WTC11 (cell line): ENCODE data around the gene AK8. TPM values are rescaled to one million over a fixed set of nuclear protein-coding genes. Genes with fewer than 3 reads are reported as not detected.
"Not testable (repeated sequence)": the region's sequence is repeated elsewhere in the genome, so short reads cannot be mapped to it uniquely, and the experiment has no call there.

Experiments
- ATAC-seq: fragments of 200-7000 bp; cut with Tn5 transposase; 2 replicates; pipeline ENCODE4 v1.10.0; 2021; ENCODE audit warnings: mild to moderate bottlenecking, moderate library complexity
- CTCF ChIA-PET: fragments of 300-600 bp; sonication (Branson Sonifier 250); formaldehyde crosslinking; loops from one replicate; lab custom pipeline; 2021; ENCODE audit warnings: antibody characterized with exemption; lab: Charles Lee
- POLR2A ChIA-PET: fragments of 350-600 bp; sonication (Branson Sonifier 250); formaldehyde crosslinking; loops from one replicate; lab custom pipeline; 2021; ENCODE audit warnings: antibody characterized with exemption; lab: Charles Lee
- DNase-seq: peaks from one replicate; pipeline ENCODE4 v3.0.0; 2021; ENCODE audit warnings: low spot score
- H3K27ac Mint-ChIP-seq: 2 replicates; pipeline ENCODE4 v1.8.0; 2021; ENCODE audit warnings: mixed read lengths
- H3K27me3 Mint-ChIP-seq: 2 replicates; pipeline ENCODE4 v1.8.0; 2021; ENCODE audit warnings: low read depth, mild to moderate bottlenecking, moderate library complexity, mixed read lengths
- H3K36me3 Mint-ChIP-seq: 2 replicates; pipeline ENCODE4 v1.8.0; 2021; ENCODE audit warnings: mixed read lengths
- H3K4me1 Mint-ChIP-seq: 2 replicates; pipeline ENCODE4 v1.8.0; 2022; ENCODE audit warnings: mixed read lengths
- H3K4me3 Mint-ChIP-seq: 2 replicates; pipeline ENCODE4 v1.8.0; 2021; ENCODE audit warnings: mild to moderate bottlenecking, moderate library complexity, mixed read lengths
- H3K9me3 Mint-ChIP-seq: 2 replicates; pipeline ENCODE4 v1.8.0; 2021; ENCODE audit warnings: mixed read lengths
- ATF1 ChIP-seq: sonication (generic); formaldehyde crosslinking; IDR thresholded peaks from 2 replicates; pipeline ENCODE4 v1.8.1; 2023; ENCODE audit warnings: mild to moderate bottlenecking, moderate library complexity, missing genetic modification reagents
- EMX1 ChIP-seq: fragments of 250-450 bp; sonication (Bioruptor Pico); IDR thresholded peaks from 2 replicates; pipeline ENCODE4 v1.8.0; 2021; ENCODE audit warnings: mild to moderate bottlenecking
- ETV6 ChIP-seq: sonication (generic); formaldehyde crosslinking; IDR thresholded peaks from 2 replicates; pipeline ENCODE4 v1.8.1; 2022; ENCODE audit warnings: mild to moderate bottlenecking, missing genetic modification reagents
- FOXJ3 ChIP-seq: sonication (generic); formaldehyde crosslinking; IDR thresholded peaks from 2 replicates; pipeline ENCODE4 v1.9.0; 2021; ENCODE audit warnings: missing genetic modification reagents, mild to moderate bottlenecking, borderline replicate concordance
- FOXK1 ChIP-seq: sonication (generic); formaldehyde crosslinking; IDR thresholded peaks from 2 replicates; pipeline ENCODE4 v1.8.0; 2022; ENCODE audit warnings: mild to moderate bottlenecking, moderate library complexity, missing genetic modification reagents
- GRHL2 ChIP-seq: fragments of 250-450 bp; sonication (Bioruptor Pico); IDR thresholded peaks from 2 replicates; pipeline ENCODE4 v1.8.0; 2022; ENCODE audit warnings: mild to moderate bottlenecking, moderate library complexity; ENCODE audit not compliant: insufficient replicate concordance, severe bottlenecking
- GTF2I ChIP-seq: fragments of 250-450 bp; sonication (Bioruptor Pico); conservative IDR thresholded peaks from 2 replicates; pipeline ENCODE4 v1.4.0; 2021; ENCODE audit warnings: mild to moderate bottlenecking
- MXD4 ChIP-seq: fragments of 250-450 bp; sonication (Bioruptor Pico); IDR thresholded peaks from 2 replicates; pipeline ENCODE4 v1.8.0; 2021; ENCODE audit warnings: mild to moderate bottlenecking, moderate library complexity, borderline replicate concordance
- NR1H2 ChIP-seq: sonication (generic); formaldehyde crosslinking; IDR thresholded peaks from 2 replicates; pipeline ENCODE4 v1.9.0; 2021; ENCODE audit warnings: mild to moderate bottlenecking, moderate library complexity, missing genetic modification reagents
- OVOL2 ChIP-seq: fragments of 250-450 bp; sonication (Bioruptor Pico); IDR thresholded peaks from 2 replicates; pipeline ENCODE4 v1.9.0; 2021; ENCODE audit warnings: mild to moderate bottlenecking, borderline replicate concordance
- PRRX2 ChIP-seq: fragments of 250-450 bp; sonication (Bioruptor Pico); IDR thresholded peaks from 2 replicates; pipeline ENCODE4 v1.8.0; 2021; ENCODE audit warnings: mild to moderate bottlenecking
- SP1 ChIP-seq: sonication (generic); formaldehyde crosslinking; conservative IDR thresholded peaks from 2 replicates; pipeline ENCODE4 v1.8.1; 2022; ENCODE audit warnings: missing genetic modification reagents
- ZMAT4 ChIP-seq: fragments of 250-450 bp; sonication (Bioruptor Pico); IDR thresholded peaks from 2 replicates; pipeline ENCODE4 v1.9.0; 2021; ENCODE audit warnings: mild to moderate bottlenecking
- ZNF219 ChIP-seq: sonication (generic); formaldehyde crosslinking; IDR thresholded peaks from 2 replicates; pipeline ENCODE4 v1.8.0; 2023; ENCODE audit warnings: missing genetic modification reagents, mild to moderate bottlenecking, borderline replicate concordance
- ZNF671 ChIP-seq: fragments of 250-450 bp; sonication (Bioruptor Pico); IDR thresholded peaks from 2 replicates; pipeline ENCODE4 v1.8.0; 2021; ENCODE audit warnings: mild to moderate bottlenecking
- total RNA-seq: library from RNA; stranded (reverse); gene quantifications from 3 replicates; pipeline ENCODE4 v1.2.3, GENCODE V29; 2021
- TF ChIP-seq, protein P1 (sequence below): fragments of 250-450 bp; sonication (Bioruptor Pico); conservative IDR thresholded peaks from 2 replicates; pipeline ENCODE4 v1.9.0; 2021; ENCODE audit warnings: mild to moderate bottlenecking
- TF ChIP-seq, protein P2 (sequence below): sonication (generic); formaldehyde crosslinking; IDR thresholded peaks from 2 replicates; pipeline ENCODE4 v1.8.1; 2022; ENCODE audit warnings: low read depth, missing genetic modification reagents, borderline replicate concordance

The AK8 gene
- total RNA-seq, 1 experiment from 2014 or later = 0.48 TPM

- TF ChIP-seq, protein P1, sequence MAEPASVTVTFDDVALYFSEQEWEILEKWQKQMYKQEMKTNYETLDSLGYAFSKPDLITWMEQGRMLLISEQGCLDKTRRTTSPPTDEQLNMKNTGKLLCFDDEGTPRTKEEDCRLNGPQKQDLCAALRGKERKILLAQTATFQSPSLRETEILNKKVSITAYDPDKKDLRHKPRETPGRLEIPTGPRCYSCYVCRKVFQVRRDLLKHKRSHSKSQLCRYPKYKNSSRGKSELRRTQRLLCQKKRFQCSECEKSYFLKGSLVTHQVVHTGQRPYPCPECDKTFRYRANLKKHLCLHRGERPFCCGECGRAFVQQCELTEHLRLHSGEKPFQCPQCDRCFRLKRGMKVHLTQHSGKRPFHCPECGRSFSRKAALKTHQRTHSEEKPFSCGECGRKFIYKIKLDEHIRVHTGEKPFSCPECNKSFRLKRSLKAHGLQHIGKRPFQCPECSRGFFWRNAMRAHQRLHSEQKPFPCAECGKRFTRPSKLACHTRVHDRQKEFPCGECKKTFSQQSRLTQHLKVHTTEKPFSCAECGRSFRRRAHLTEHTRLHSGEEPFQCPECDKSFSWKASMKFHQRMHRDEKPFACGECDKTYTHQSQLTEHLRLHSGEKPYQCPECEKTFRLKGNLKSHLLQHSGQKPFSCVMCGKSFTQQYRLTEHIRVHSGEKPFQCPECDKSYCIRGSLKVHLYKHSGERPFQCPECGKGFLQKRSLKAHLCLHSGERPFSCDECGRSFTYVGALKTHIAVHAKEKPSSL = no peak
- no peak for TF ChIP-seq ZMAT4 (CRISPR knock-in tag)
- TF ChIP-seq FOXJ3 (CRISPR knock-in tag) = no peak
These were observed 156.4 kb downstream of the AK8 start (continued) for GRCh38 chr9:132721661-132722060.

DNA sequence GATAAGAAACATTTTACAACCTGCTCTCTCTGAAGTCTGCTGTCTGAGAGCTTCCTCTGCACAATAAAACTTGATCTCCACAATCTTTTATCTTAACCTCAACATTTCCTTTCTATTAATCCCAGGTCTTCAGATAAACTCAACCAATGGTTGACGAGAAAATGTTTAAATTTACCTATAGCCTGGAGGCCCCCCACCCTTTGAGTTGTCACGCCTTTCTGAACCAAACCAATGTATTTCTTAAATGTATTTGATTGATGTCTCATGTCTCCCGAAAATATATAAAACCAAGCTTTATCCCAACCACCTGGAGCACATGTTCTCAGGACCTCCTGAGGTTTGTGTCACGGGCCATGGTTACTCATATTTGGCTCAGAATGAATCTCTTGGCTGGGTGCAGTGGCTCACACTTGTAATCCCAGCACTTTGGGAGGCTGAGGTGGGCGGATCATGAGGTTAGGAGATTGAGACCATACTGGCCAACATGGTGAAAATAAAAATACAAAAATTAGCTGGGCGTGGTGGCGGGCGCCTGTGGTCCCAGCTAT is 159.6 kb downstream of the AK8 start:
- POLR2A ChIA-PET, CTCF ChIA-PET, H3K4me1 Mint-ChIP-seq, H3K36me3 Mint-ChIP-seq, ATAC-seq, H3K9me3 Mint-ChIP-seq, H3K4me3 Mint-ChIP-seq, DNase-seq, H3K27ac Mint-ChIP-seq: not testable (repeated sequence)
- peaks cover 10% of the 10 kb centered on the region; the same call in 1 of the 2 replicates for H3K27me3 Mint-ChIP-seq

DNA sequence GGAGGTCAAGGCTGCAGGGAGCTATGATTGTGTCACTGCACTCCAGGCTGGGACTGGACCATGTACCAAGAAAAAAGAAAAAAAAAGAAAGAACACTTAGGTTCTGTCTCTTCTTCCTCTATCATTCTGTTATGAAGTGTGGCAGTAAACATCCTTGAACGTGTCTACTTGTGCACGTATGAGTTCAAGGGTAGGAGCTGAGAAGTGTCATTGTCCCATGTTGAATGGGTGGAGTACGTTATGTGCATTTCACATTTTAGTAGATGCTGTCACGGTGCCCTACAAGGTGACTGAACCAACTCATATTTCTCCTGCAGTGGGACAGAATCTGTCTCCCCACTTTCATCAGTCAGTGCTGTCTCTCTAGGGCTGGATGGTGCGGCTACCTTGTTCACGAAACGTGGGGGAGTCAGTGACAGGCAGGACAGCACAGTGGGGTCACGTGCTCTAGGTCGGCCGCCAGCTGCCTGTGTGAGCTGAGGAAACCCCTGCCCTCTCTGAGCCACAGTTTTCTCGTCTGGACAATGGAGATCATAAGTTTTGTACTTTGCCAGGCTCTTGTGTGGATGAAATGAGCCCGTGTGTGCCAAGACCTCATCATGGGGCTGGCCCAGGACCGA is 160.6 kb downstream of the AK8 start:
- POLR2A ChIA-PET = no interaction called here
- H3K4me3 Mint-ChIP-seq = no peak overlapping the region
- CTCF ChIA-PET = no interaction called here
- no peaks in the 10 kb centered on the region for H3K36me3 Mint-ChIP-seq
- ATAC-seq = no peak
- no peaks in the 10 kb centered on the region for H3K4me1 Mint-ChIP-seq
- H3K27ac Mint-ChIP-seq = no peak overlapping the region
- H3K9me3 Mint-ChIP-seq = peaks cover 7% of the 10 kb centered on the region
- no peak for TF ChIP-seq ATF1
- TF ChIP-seq SP1 = no peak
- no peak for TF ChIP-seq MXD4
- TF ChIP-seq GTF2I (CRISPR knock-in tag) = no peak
- TF ChIP-seq, protein P2, sequence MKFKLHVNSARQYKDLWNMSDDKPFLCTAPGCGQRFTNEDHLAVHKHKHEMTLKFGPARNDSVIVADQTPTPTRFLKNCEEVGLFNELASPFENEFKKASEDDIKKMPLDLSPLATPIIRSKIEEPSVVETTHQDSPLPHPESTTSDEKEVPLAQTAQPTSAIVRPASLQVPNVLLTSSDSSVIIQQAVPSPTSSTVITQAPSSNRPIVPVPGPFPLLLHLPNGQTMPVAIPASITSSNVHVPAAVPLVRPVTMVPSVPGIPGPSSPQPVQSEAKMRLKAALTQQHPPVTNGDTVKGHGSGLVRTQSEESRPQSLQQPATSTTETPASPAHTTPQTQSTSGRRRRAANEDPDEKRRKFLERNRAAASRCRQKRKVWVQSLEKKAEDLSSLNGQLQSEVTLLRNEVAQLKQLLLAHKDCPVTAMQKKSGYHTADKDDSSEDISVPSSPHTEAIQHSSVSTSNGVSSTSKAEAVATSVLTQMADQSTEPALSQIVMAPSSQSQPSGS (CRISPR knock-in tag) = no peak
- no peak for TF ChIP-seq PRRX2 (CRISPR knock-in tag)
- no peak for TF ChIP-seq ZNF671 (CRISPR knock-in tag)
- no peak for TF ChIP-seq EMX1 (CRISPR knock-in tag)
- no peak for DNase-seq
- peaks cover 11% of the 10 kb centered on the region; the same call in 1 of the 2 replicates for H3K27me3 Mint-ChIP-seq

DNA sequence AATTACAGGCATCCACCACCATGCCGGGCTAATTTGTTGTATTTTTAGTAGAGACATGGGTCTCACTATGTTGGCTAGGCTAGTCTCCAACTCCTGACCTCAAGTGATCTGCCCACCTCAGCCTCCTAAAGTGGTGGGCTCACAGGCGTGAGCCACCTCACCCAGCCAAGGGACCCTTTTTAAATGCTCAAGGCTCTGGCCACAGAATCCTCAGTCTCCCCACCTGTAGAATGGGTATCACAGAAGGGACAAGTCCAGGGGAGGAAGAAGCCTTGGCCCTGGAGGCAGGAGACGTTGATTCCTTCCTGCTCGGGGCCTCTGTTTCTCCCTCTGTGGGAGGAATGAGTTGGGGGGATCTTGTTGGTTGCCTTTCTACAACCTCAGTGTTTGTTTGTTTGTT is 162.1 kb downstream of the AK8 start:
- Mint-ChIP-seq H3K4me1 (no peaks in the 10 kb centered on the region), H3K27ac (no peak overlapping the region), H3K9me3 (peaks cover 7% of the 10 kb centered on the region), H3K4me3 (no peak overlapping the region), H3K27me3 (peaks cover 11% of the 10 kb centered on the region; the same call in 1 of the 2 replicates), H3K36me3 (no peaks in the 10 kb centered on the region)
- ChIA-PET CTCF (no interaction called here), POLR2A (no interaction called here)
- no peak for ATAC-seq
- TF ChIP-seq FOXK1 (CRISPR knock-in tag) (no peak), NR1H2 (no peak), GTF2I (CRISPR knock-in tag) (0 out of 2 replicates have a peak, but pooled peaks have one; percentile 17), ETV6 (no peak), GRHL2 (CRISPR knock-in tag) (no peak), ZNF219 (no peak), OVOL2 (CRISPR knock-in tag) (no peak)
- DNase-seq = no peak
